Measurements from ENCODE around the gene PPY. TPM values are rescaled to one million over a fixed set of nuclear protein-coding genes. Genes with fewer than 3 reads are reported as not detected.
"Not testable (repeated sequence)": the region's sequence is repeated elsewhere in the genome, so short reads cannot be mapped to it uniquely, and the experiment has no call there.

PPY gene
- total RNA-seq, 1 donor from 2014 or later, result not detected

GRCh38 chr17:43912635-43913304 is 29.5 kb downstream of the PPY start:
- no peak for DNase-seq
- intact Hi-C loops (cut with micrococcal nuclease), result no loop called here

GRCh38 chr17:43911904-43912303 is 30.4 kb downstream of the PPY start:
- intact Hi-C loops (cut with micrococcal nuclease), result no loop called here
- peak; percentile 76 for DNase-seq
- peak; percentile 72 for ATAC-seq

More at GRCh38 chr17:43912635-43913304, 29.5 kb downstream of the PPY start:
- ATAC-seq, result no peak

- intact Hi-C loops (cut with micrococcal nuclease), result no loop called here
- ATAC-seq (no peak), DNase-seq (no peak)
Observed at GRCh38 chr17:43909537-43910231, 32.6 kb downstream of the PPY start.

- DNase-seq, result peak; percentile 79
- intact Hi-C loops (cut with micrococcal nuclease), result no loop called here
- peak; percentile 69 for ATAC-seq
Observed at GRCh38 chr17:43907998-43908721, 34.1 kb downstream of the PPY start.

GRCh38 chr17:43907425-43907981 is 34.8 kb downstream of the PPY start, which contains the start of gene MPP2:
TSS of gene MPP2 (minus strand) at chr17:43907536. CDS start at chr17:43904460, 3,076 bp downstream.
- intact Hi-C loops (cut with micrococcal nuclease), result no loop called here
- ATAC-seq (peak; percentile 74), DNase-seq (peak; percentile 84)

GRCh38 chr17:43906951-43907424 is 35.3 kb downstream of the PPY start:
- ATAC-seq (peak; percentile 9), DNase-seq (no peak)
- intact Hi-C loops (cut with micrococcal nuclease), result no loop called here

GRCh38 chr17:43905985-43906852 is 36.1 kb downstream of the PPY start:
- ATAC-seq, result peak; percentile 76
- peak; percentile 83 for DNase-seq
- intact Hi-C loops (cut with micrococcal nuclease), result no loop called here

GRCh38 chr17:43905400-43905984 is 36.8 kb downstream of the PPY start:
- intact Hi-C loops (cut with micrococcal nuclease), result no loop called here
- no peak for ATAC-seq
- DNase-seq, result no peak

GRCh38 chr17:43901861-43902589 is 40.3 kb downstream of the PPY start:
- intact Hi-C loops (cut with micrococcal nuclease), result no loop called here
- no peak for ATAC-seq

GRCh38 chr17:43900858-43901754 is 41.2 kb downstream of the PPY start:
- intact Hi-C loops (cut with micrococcal nuclease), result no loop called here
- ATAC-seq (no peak), DNase-seq (no peak)

More at GRCh38 chr17:43901861-43902589, 40.3 kb downstream of the PPY start:
- DNase-seq, result no peak

- intact Hi-C loops (cut with micrococcal nuclease), result no loop called here
- ATAC-seq, result peak; percentile 97
- peak; percentile 94 for DNase-seq
Observed at GRCh38 chr17:43900183-43900857, 42.0 kb downstream of the PPY start.

- DNase-seq (no peak), ATAC-seq (no peak)
- intact Hi-C loops (cut with micrococcal nuclease), result no loop called here
Observed at GRCh38 chr17:43898446-43898845, 43.8 kb downstream of the PPY start.

- intact Hi-C loops (cut with micrococcal nuclease), result no loop called here
- DNase-seq (no peak), ATAC-seq (no peak)
Observed at GRCh38 chr17:43897831-43898230, 44.4 kb downstream of the PPY start.

GRCh38 chr17:43894494-43894893 is 47.8 kb downstream of the PPY start:
- DNase-seq; ATAC-seq; intact Hi-C loops (cut with micrococcal nuclease): not testable (repeated sequence)

GRCh38 chr17:43892647-43892952 is 49.7 kb downstream of the PPY start:
- intact Hi-C loops (cut with micrococcal nuclease), result no loop called here

More at GRCh38 chr17:43892647-43892952, 49.7 kb downstream of the PPY start:
- ATAC-seq (no peak), DNase-seq (no peak)

Data from left ventricle myocardium superior (tissue), 1 donor.